ENCODE measurements around the gene TJP1. TPM values are rescaled to one million over a fixed set of nuclear protein-coding genes. Genes with fewer than 3 reads are reported as not detected.
"Not testable (repeated sequence)": the region's sequence is repeated elsewhere in the genome, so short reads cannot be mapped to it uniquely, and the experiment has no call there.

Gene TJP1
- total RNA-seq, 1 experiment from 2014 or later: 129 TPM

DNA sequence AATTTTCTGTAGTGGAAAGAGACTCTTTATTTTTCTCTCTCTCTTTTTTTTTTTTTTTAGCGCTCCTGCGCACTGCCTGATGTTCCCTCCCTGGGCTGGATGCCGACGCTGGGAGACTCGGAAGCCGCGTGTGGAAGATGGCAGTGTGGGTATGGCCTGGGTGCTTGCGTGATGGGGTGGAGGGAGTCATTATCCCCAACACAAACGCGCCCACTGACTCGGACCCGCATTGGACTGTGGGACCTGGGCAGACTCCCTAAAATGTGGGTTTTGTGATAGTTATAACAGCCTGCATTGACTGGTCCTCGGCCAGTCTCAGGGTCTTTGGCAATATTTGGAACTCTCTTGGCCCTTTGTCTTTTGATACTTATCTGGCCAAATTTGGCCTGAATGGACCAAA, 157.9 kb downstream of the TJP1 start:
- TF ChIP-seq EMX1 (CRISPR knock-in tag; IDR thresholded peaks at IDR 0.05) (no peak), ZNF232 (CRISPR knock-in tag; IDR thresholded peaks at IDR 0.05) (no peak), JAZF1 (CRISPR knock-in tag; IDR thresholded peaks at IDR 0.05) (no peak), ZNF396 (CRISPR knock-in tag; IDR thresholded peaks at IDR 0.05; ENCODE audit: borderline replicate concordance) (no peak), TP53 (CRISPR knock-in tag; IDR thresholded peaks at IDR 0.05) (no peak), ZNF671 (CRISPR knock-in tag; IDR thresholded peaks at IDR 0.05) (no peak)
- TF ChIP-seq, protein P1, sequence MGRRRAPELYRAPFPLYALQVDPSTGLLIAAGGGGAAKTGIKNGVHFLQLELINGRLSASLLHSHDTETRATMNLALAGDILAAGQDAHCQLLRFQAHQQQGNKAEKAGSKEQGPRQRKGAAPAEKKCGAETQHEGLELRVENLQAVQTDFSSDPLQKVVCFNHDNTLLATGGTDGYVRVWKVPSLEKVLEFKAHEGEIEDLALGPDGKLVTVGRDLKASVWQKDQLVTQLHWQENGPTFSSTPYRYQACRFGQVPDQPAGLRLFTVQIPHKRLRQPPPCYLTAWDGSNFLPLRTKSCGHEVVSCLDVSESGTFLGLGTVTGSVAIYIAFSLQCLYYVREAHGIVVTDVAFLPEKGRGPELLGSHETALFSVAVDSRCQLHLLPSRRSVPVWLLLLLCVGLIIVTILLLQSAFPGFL (CRISPR knock-in tag; IDR thresholded peaks at IDR 0.05; ENCODE audit: borderline replicate concordance): no peak
- TF ChIP-seq, protein P2, sequence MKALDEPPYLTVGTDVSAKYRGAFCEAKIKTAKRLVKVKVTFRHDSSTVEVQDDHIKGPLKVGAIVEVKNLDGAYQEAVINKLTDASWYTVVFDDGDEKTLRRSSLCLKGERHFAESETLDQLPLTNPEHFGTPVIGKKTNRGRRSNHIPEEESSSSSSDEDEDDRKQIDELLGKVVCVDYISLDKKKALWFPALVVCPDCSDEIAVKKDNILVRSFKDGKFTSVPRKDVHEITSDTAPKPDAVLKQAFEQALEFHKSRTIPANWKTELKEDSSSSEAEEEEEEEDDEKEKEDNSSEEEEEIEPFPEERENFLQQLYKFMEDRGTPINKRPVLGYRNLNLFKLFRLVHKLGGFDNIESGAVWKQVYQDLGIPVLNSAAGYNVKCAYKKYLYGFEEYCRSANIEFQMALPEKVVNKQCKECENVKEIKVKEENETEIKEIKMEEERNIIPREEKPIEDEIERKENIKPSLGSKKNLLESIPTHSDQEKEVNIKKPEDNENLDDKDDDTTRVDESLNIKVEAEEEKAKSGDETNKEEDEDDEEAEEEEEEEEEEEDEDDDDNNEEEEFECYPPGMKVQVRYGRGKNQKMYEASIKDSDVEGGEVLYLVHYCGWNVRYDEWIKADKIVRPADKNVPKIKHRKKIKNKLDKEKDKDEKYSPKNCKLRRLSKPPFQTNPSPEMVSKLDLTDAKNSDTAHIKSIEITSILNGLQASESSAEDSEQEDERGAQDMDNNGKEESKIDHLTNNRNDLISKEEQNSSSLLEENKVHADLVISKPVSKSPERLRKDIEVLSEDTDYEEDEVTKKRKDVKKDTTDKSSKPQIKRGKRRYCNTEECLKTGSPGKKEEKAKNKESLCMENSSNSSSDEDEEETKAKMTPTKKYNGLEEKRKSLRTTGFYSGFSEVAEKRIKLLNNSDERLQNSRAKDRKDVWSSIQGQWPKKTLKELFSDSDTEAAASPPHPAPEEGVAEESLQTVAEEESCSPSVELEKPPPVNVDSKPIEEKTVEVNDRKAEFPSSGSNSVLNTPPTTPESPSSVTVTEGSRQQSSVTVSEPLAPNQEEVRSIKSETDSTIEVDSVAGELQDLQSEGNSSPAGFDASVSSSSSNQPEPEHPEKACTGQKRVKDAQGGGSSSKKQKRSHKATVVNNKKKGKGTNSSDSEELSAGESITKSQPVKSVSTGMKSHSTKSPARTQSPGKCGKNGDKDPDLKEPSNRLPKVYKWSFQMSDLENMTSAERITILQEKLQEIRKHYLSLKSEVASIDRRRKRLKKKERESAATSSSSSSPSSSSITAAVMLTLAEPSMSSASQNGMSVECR (CRISPR knock-in tag; IDR thresholded peaks at IDR 0.05; ENCODE audit: borderline replicate concordance): no peak
- CTCF ChIA-PET: interaction anchor here (0.7 to 3.5 kb wide), 3 partner anchors 51 to 261 kb away, joined by 3 to 23 read pairs (median 4); no protein-coding TSS in a partner anchor
- no peak for ATAC-seq
- no peak for DNase-seq (ENCODE audit: low spot score)
- H3K4me3 Mint-ChIP-seq: no peak overlapping the region
- no peak overlapping the region for H3K27ac Mint-ChIP-seq
- POLR2A ChIA-PET: no interaction called here
- H3K36me3 Mint-ChIP-seq: no peaks in the 10 kb centered on the region
- H3K9me3 Mint-ChIP-seq: peaks cover 4% of the 10 kb centered on the region; the same call in 1 of the 2 replicates
- H3K4me1 Mint-ChIP-seq: peaks cover 4% of the 10 kb centered on the region; the same call in 1 of the 2 replicates
- H3K27me3 Mint-ChIP-seq (ENCODE audit: low read depth): 0 out of 2 replicates have a peak, but pooled peaks cover 2% of the 10 kb centered on the region

DNA sequence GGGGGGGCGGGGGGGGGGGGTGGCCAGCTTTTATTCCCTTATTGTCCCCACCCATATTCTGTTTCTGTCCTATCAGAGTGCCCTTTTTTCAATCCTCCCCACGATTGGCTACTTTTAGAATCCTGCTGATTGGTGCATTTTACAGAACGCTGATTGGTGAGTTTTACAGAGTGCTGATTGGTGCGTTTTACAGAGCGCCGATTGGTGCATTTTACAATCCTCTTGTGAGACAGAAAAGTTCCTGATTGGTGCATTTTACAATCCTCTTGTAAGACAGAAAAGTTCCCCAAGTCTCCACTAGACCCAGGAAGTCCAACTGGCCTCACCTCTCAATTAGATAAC, 164.8 kb downstream of the TJP1 start:
- H3K27me3 Mint-ChIP-seq (ENCODE audit: low read depth): peaks cover 11% of the 10 kb centered on the region
- not testable (repeated sequence) for H3K36me3 Mint-ChIP-seq; ATAC-seq; H3K4me1 Mint-ChIP-seq; DNase-seq (ENCODE audit: low spot score); H3K4me3 Mint-ChIP-seq; H3K27ac Mint-ChIP-seq
- H3K9me3 Mint-ChIP-seq: peaks cover 26% of the 10 kb centered on the region
- ChIA-PET CTCF (interaction anchor here (0.6 to 2.2 kb wide), 13 partner anchors 13 to 418 kb away, joined by 3 to 16 read pairs (median 4); no protein-coding TSS in a partner anchor), POLR2A (interaction anchor here (0.6 kb wide), 1 partner anchor 123 kb away, joined by 7 read pairs; no protein-coding TSS in a partner anchor)

DNA sequence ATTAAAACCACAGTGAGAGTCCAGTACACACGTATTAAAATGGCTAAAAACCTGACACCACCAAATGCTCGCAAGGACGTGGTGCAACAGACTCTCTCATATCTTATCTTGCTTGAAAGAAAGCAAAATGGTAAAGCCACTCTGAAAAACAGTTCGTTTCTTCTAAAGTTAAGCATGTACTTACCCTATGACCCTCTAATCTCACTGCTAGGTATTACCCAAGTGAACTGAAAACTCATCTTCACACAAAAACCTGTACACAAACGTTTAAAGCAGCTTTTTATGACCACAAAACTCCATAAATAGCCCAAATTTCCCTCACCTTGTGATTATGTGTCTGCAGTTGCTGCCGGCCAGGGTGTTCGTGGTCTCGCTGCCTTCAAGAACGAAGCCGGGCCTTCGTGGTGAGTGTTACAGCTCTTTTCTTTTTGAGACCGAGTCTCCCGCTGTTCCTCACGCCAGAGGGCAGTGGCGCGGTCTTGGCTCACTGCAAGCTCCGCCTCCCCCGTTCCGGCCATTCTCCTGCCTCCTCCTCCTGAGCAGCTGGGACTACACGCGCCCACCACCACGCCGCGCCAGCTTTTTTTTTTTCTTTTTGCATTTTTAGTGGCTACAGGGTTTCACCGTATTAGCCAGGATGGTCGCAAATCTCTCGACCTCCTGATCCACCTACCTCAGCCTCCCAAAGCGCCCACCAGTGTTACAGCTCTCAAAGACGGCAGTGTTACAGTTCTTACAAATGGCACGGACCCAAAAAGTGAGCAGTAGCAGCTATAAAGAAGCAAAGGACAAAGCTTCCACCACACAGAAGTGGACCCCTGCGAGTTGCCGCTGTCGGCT, 165.4 kb downstream of the TJP1 start:
- H3K27ac Mint-ChIP-seq: peak overlapping the region; percentile 54; the same call in 1 of the 2 replicates
- ChIA-PET CTCF (interaction anchor here (0.6 to 2.2 kb wide), 23 partner anchors 9 to 555 kb away, joined by 3 to 16 read pairs (median 3); no protein-coding TSS in a partner anchor), POLR2A (interaction anchor here (0.6 kb wide), 2 partner anchors 83 to 123 kb away, joined by 5 to 7 read pairs; no protein-coding TSS in a partner anchor)
- ATAC-seq (peak; percentile 99), DNase-seq (ENCODE audit: low spot score) (peak; percentile 83)
- peak overlapping the region; percentile 42 for H3K4me3 Mint-ChIP-seq
- peaks cover 3% of the 10 kb centered on the region; the same call in 1 of the 2 replicates for H3K36me3 Mint-ChIP-seq
- TF ChIP-seq, protein P3, sequence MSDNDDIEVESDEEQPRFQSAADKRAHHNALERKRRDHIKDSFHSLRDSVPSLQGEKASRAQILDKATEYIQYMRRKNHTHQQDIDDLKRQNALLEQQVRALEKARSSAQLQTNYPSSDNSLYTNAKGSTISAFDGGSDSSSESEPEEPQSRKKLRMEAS (CRISPR knock-in tag; IDR thresholded peaks at IDR 0.05): 0 out of 2 replicates have a peak, but pooled peaks have one; percentile 51
- TF ChIP-seq SP1 (CRISPR knock-in tag; conservative IDR thresholded peaks at IDR 0.05) (0 out of 2 replicates have a peak, but pooled peaks have one; percentile 30), NR3C1 (CRISPR knock-in tag; conservative IDR thresholded peaks at IDR 0.05; ENCODE audit: low read depth) (no peak)
- TF ChIP-seq, protein P4, sequence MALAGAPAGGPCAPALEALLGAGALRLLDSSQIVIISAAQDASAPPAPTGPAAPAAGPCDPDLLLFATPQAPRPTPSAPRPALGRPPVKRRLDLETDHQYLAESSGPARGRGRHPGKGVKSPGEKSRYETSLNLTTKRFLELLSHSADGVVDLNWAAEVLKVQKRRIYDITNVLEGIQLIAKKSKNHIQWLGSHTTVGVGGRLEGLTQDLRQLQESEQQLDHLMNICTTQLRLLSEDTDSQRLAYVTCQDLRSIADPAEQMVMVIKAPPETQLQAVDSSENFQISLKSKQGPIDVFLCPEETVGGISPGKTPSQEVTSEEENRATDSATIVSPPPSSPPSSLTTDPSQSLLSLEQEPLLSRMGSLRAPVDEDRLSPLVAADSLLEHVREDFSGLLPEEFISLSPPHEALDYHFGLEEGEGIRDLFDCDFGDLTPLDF (CRISPR knock-in tag; IDR thresholded peaks at IDR 0.05): no peak
- peaks cover 11% of the 10 kb centered on the region for H3K27me3 Mint-ChIP-seq (ENCODE audit: low read depth)
- peaks cover 26% of the 10 kb centered on the region for H3K9me3 Mint-ChIP-seq
- H3K4me1 Mint-ChIP-seq: peaks cover 9% of the 10 kb centered on the region
